Ishikawa (cell line): ENCODE measurements around the gene AGAP1.

Experiments used
- CEBPB ChIP-seq: IDR thresholded peaks from 2 replicates; pipeline ENCODE4 v1.6.1; 2012
- CREB1 ChIP-seq: IDR thresholded peaks from 2 replicates; pipeline ENCODE4 v1.6.1; 2012; ENCODE audit warnings: low read depth
- EGR1 ChIP-seq: IDR thresholded peaks from 2 replicates; pipeline ENCODE4 v1.6.1; 2012
- EP300 ChIP-seq: IDR thresholded peaks from 2 replicates; pipeline ENCODE4 v1.6.1; 2012; ENCODE audit warnings: borderline replicate concordance
- FOXM1 ChIP-seq: IDR thresholded peaks from 2 replicates; pipeline ENCODE4 v1.6.1; 2012; ENCODE audit warnings: low read depth, borderline replicate concordance
- MAX ChIP-seq: IDR thresholded peaks from 2 replicates; pipeline ENCODE4 v1.6.1; 2012
- NFIC ChIP-seq: IDR thresholded peaks from 2 replicates; pipeline ENCODE4 v1.6.1; 2012
- RAD21 ChIP-seq: IDR thresholded peaks from 2 replicates; pipeline ENCODE4 v1.6.1; 2012; ENCODE audit warnings: low read depth
- REST ChIP-seq: IDR thresholded peaks from 2 replicates; pipeline ENCODE4 v1.6.1; 2012; ENCODE audit warnings: low read depth, mild to moderate bottlenecking
- TAF1 ChIP-seq: IDR thresholded peaks from 2 replicates; pipeline ENCODE4 v1.6.1; 2012; ENCODE audit warnings: low read depth, mild to moderate bottlenecking
- TCF12 ChIP-seq: IDR thresholded peaks from 2 replicates; pipeline ENCODE4 v1.6.1; 2012; ENCODE audit warnings: low read depth
- TEAD4 ChIP-seq: IDR thresholded peaks from 2 replicates; pipeline ENCODE4 v1.6.1; 2012
- USF1 ChIP-seq: IDR thresholded peaks from 2 replicates; pipeline ENCODE4 v1.6.1; 2012
- YY1 ChIP-seq: IDR thresholded peaks from 2 replicates; pipeline ENCODE4 v1.6.1; 2012; ENCODE audit warnings: low read depth
- ZBTB7A ChIP-seq: IDR thresholded peaks from 2 replicates; pipeline ENCODE4 v1.6.1; 2012; ENCODE audit warnings: low read depth

Gene AGAP1

GRCh38 chr2:235699576-235699975 lies 205.7 kb downstream of the AGAP1 start:
- no peak for TF ChIP-seq EGR1
- no peak for TF ChIP-seq CEBPB
- no peak for TF ChIP-seq TEAD4
- no peak for TF ChIP-seq CREB1
- TF ChIP-seq REST = no peak
- TF ChIP-seq MAX = no peak
- no peak for TF ChIP-seq ZBTB7A
- TF ChIP-seq TCF12 = no peak
- TF ChIP-seq USF1 = no peak
- TF ChIP-seq YY1 = no peak
- TF ChIP-seq RAD21 = no peak
- TF ChIP-seq TAF1 = no peak
- TF ChIP-seq NFIC = no peak
- no peak for TF ChIP-seq EP300
- TF ChIP-seq FOXM1 = no peak

- no peak for TF ChIP-seq REST
- TF ChIP-seq EGR1 = no peak
- TF ChIP-seq RAD21 = no peak
- TF ChIP-seq TCF12 = no peak
- TF ChIP-seq USF1 = no peak
- no peak for TF ChIP-seq CEBPB
- TF ChIP-seq YY1 = no peak
- TF ChIP-seq TEAD4 = no peak
- TF ChIP-seq FOXM1 = no peak
- TF ChIP-seq NFIC = no peak
Observed at GRCh38 chr2:235701206-235701981, 207.6 kb downstream of the AGAP1 start.

- TF ChIP-seq TEAD4 (no peak), MAX (no peak), NFIC (no peak), EGR1 (no peak), USF1 (no peak), TAF1 (no peak), FOXM1 (no peak), ZBTB7A (no peak), TCF12 (no peak), REST (no peak), RAD21 (no peak), EP300 (no peak), YY1 (no peak), CREB1 (no peak), CEBPB (no peak)
Observed at GRCh38 chr2:235702186-235702585, 208.3 kb downstream of the AGAP1 start.
